Mesendoderm (in vitro differentiated cells): ENCODE results near the gene B4GALNT1.

Source experiments
- DNase-seq: peaks from one replicate; pipeline ENCODE4 v3.0.0; 2013
- H2AK5ac ChIP-seq: 2 replicates; pipeline ENCODE4 v1.6.1; 2013; ENCODE audit warnings: low read length, inconsistent platforms
- H2BK120ac ChIP-seq: 2 replicates; pipeline ENCODE4 v1.6.1; 2013; ENCODE audit warnings: low read depth, mild to moderate bottlenecking, low read length, moderate library complexity, mixed read lengths
- H2BK15ac ChIP-seq: replicated peaks from 2 replicates; pipeline ENCODE4 v1.6.1; 2013; ENCODE audit warnings: low read depth, mild to moderate bottlenecking, moderate library complexity
- H2BK5ac ChIP-seq: 2 replicates; pipeline ENCODE4 v1.6.1; 2013; ENCODE audit warnings: low read length, inconsistent platforms
- H3K18ac ChIP-seq: 2 replicates; pipeline ENCODE4 v1.6.1; 2013; ENCODE audit warnings: mild to moderate bottlenecking, low read length, mixed read lengths
- H3K23ac ChIP-seq: one replicate; pipeline ENCODE4 v1.6.1; 2013; ENCODE audit warnings: low read length
- H3K27ac ChIP-seq: 2 replicates; pipeline ENCODE4 v1.5.1; 2013; ENCODE audit warnings: low read depth, mild to moderate bottlenecking, inconsistent platforms, low read length, moderate library complexity
- H3K27me3 ChIP-seq: 2 replicates; pipeline ENCODE4 v1.6.1; 2013; ENCODE audit warnings: low read length, control low read depth, mild to moderate bottlenecking, inconsistent platforms; ENCODE audit not compliant: insufficient read depth, poor library complexity
- H3K36me3 ChIP-seq: 2 replicates; pipeline ENCODE4 v1.6.1; 2013; ENCODE audit warnings: low read length, inconsistent platforms; ENCODE audit not compliant: control insufficient read depth, insufficient read depth
- H3K4ac ChIP-seq: one replicate; pipeline ENCODE4 v1.6.1; 2013; ENCODE audit warnings: low read depth, mild to moderate bottlenecking, low read length, moderate library complexity
- H3K4me1 ChIP-seq: 2 replicates; pipeline ENCODE4 v1.6.1; 2013; ENCODE audit warnings: low read depth, low read length, inconsistent platforms; ENCODE audit not compliant: control insufficient read depth
- H3K4me2 ChIP-seq: 2 replicates; pipeline ENCODE4 v1.6.1; 2013; ENCODE audit warnings: low read length
- H3K4me3 ChIP-seq: 2 replicates; pipeline ENCODE4 v1.5.1; 2013; ENCODE audit warnings: mild to moderate bottlenecking, low read length
- H3K56ac ChIP-seq: one replicate; pipeline ENCODE4 v1.6.1; 2013; ENCODE audit warnings: low read length
- H3K79me1 ChIP-seq: 2 replicates; pipeline ENCODE4 v1.6.1; 2013; ENCODE audit warnings: low read length, inconsistent platforms
- H3K79me2 ChIP-seq: 2 replicates; pipeline ENCODE4 v1.6.1; 2013; ENCODE audit warnings: mild to moderate bottlenecking, low read length; ENCODE audit not compliant: control insufficient read depth, insufficient read depth
- H3K9ac ChIP-seq: 2 replicates; pipeline ENCODE4 v1.6.1; 2013; ENCODE audit warnings: low read length, inconsistent platforms
- H4K5ac ChIP-seq: one replicate; pipeline ENCODE4 v1.6.1; 2013; ENCODE audit warnings: low read length
- H4K8ac ChIP-seq: one replicate; pipeline ENCODE4 v1.6.1; 2013; ENCODE audit warnings: low read depth, mild to moderate bottlenecking, control low read depth, low read length, moderate library complexity
- WGBS: extraction: QIAGEN DNeasy Blood & Tissue Kit; methylation state at CpG from one replicate; pipeline ENCODE4 v1.1.7; 2013; ENCODE audit warnings: low lambda C conversion rate, missing lambda C conversion rate; ENCODE audit not compliant: insufficient coverage; ENCODE audit errors: extremely low coverage; 5-methylcytosine and 5-hydroxymethylcytosine counted together

Gene B4GALNT1

DNA sequence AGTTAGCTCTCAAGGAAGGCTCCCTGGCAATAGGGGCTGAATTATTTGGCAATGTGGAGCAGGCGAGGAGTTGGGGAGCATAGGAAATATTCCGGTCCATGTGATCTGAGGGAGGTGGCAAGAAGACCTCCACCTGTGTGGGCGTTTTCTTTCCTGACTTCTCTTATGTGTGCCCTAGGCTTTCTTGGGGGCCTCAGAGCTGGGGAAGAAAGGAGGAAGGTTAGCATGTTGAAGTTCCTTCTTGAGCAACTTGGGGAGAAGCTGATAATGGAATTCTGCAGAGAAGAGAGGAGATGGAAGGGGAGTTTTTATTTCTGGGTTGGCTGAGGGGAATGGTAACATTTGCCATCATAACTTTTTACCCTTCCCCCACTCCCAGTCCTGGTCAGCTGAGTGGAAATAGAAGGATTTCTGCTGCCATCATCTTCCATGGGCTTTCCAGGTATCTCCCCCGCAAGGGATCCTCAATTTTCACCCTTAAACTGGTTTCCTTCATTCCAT, 27.1 kb downstream of the B4GALNT1 start:
- Histone ChIP-seq H3K56ac (peak overlapping the region; percentile 65), H3K79me2 (no peaks in the 10 kb centered on the region), H3K27me3 (no peaks in the 10 kb centered on the region), H3K36me3 (peaks cover 1% of the 10 kb centered on the region), H2BK120ac (no peak overlapping the region), H3K4ac (no peak overlapping the region), H3K9ac (peak overlapping the region; percentile 18), H2AK5ac (peak overlapping the region; percentile 56), H3K4me2 (peak overlapping the region; percentile 85), H3K18ac (no peak overlapping the region), H3K27ac (no peak overlapping the region), H3K4me1 (peaks cover 13% of the 10 kb centered on the region), H3K79me1 (peaks cover 4% of the 10 kb centered on the region), H4K5ac (no peak overlapping the region), H3K23ac (no peak overlapping the region), H3K4me3 (no peak overlapping the region), H2BK5ac (no peak overlapping the region), H4K8ac (no peak overlapping the region), H2BK15ac (no peak overlapping the region)
- no peak for DNase-seq
- WGBS, result no CpG with 5 or more reads among the region's 4 CpGs

DNA sequence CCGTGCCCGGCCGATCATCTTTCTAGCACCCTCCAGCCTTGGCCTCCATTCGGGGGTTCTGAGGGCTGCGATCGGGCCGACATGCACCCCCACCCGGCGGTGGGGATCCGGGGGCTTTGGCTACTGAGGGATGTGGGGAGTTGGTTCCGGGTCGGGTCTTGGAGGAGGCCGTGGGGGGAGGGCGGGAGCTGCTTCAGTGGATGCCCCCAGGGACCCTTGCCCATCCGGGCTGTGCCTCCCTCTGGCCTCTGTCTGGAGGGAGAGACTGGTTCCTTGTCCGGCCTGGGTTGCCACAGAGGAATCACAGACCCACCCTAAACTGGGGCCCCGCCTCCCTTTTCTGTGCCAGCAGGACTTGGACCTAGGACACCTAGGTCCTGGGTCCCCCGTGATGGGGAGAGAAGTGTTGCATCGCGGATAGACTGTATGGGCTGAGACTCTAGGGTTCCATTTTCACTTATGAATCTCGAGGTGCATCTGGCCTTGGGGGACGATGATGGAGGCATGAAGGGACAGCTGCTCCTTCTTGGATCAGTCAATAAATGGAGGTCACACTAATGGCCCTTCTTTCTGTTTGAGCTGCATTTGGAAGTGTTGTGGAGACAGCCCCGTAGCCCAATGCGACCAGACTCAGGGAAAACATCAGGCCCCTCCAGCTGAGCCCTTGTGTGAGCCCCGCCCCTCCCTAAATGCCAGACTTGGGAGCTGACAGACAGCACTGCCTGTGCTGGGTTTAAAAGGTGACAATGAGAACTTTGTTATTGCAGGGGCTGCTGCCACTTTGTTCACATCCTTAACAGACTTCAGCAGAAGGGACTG, 27.8 kb downstream of the B4GALNT1 start:
- peak; percentile 63 for DNase-seq
- Histone ChIP-seq H3K36me3 (peaks cover 1% of the 10 kb centered on the region), H3K4ac (peak overlapping the region; percentile 95), H3K18ac (peak overlapping the region; percentile 95), H3K4me2 (peak overlapping the region; percentile 85), H3K79me2 (no peaks in the 10 kb centered on the region), H2BK15ac (no peak overlapping the region), H2BK5ac (no peak overlapping the region), H3K4me3 (peak overlapping the region; percentile 57), H4K5ac (no peak overlapping the region), H2AK5ac (peak overlapping the region; percentile 56), H3K4me1 (peaks cover 13% of the 10 kb centered on the region), H3K56ac (peak overlapping the region; percentile 83), H2BK120ac (peak overlapping the region; percentile 83), H4K8ac (peak overlapping the region; percentile 69), H3K27me3 (no peaks in the 10 kb centered on the region), H3K27ac (no peak overlapping the region), H3K79me1 (peaks cover 4% of the 10 kb centered on the region), H3K23ac (no peak overlapping the region), H3K9ac (peak overlapping the region; percentile 78)
- WGBS, result no CpG with 5 or more reads among the region's 25 CpGs

DNA sequence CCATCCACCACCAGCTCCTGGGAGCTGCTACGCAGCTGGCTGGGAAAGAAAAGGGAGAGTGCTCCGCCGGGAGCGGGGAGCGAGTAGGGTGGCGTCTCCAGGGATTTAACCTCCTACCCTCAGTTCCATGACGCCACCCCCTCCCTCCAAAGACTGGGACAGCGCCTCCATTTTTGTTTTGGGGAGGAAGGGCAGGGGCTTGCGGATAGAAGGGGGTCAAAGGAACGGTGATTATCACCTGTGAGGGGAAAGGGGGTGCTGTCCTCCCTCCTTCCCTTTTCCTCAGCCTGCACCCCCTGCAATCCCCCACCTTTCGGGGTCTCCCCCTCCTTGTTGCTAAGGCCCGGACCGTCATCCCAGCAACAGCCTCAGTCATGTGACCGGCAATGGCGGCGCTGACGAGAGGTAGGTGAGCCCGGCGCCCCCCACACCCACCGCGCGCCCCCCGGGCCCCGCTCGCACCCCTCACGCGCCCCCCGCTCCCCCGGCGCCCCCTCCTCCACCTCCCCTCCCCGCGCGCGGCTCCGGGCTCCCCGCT, 28.5 kb downstream of the B4GALNT1 start, which contains the start of gene DTX3:
TSS of gene DTX3 (plus strand) at position 371 of the 538 bp plus-strand sequence. CDS start 1,694 bp downstream, outside the sequence.
- H3K36me3 ChIP-seq, result peaks cover 1% of the 10 kb centered on the region
- peaks cover 4% of the 10 kb centered on the region for H3K79me1 ChIP-seq
- H2BK15ac ChIP-seq, result no peak within 1 kb of the TSS
- H3K18ac ChIP-seq, result peak within 1 kb of the TSS; percentile 95
- peak within 1 kb of the TSS; percentile 33 for H4K5ac ChIP-seq
- H2BK5ac ChIP-seq, result peak within 1 kb of the TSS; percentile 95
- peak within 1 kb of the TSS; percentile 98 for H3K23ac ChIP-seq
- no CpG with 5 or more reads among the region's 36 CpGs for WGBS
- H3K4me1 ChIP-seq, result peaks cover 13% of the 10 kb centered on the region
- H3K9ac ChIP-seq, result peak within 1 kb of the TSS; percentile 92
- H3K4me3 ChIP-seq, result peak within 1 kb of the TSS; percentile 85
- peak within 1 kb of the TSS; percentile 97 for H3K56ac ChIP-seq
- H3K4ac ChIP-seq, result peak within 1 kb of the TSS; percentile 95
- H4K8ac ChIP-seq, result peak within 1 kb of the TSS; percentile 69
- no peaks in the 10 kb centered on the region for H3K79me2 ChIP-seq
- peak; percentile 53 for DNase-seq
- peak within 1 kb of the TSS; percentile 85 for H3K4me2 ChIP-seq
- H2BK120ac ChIP-seq, result peak within 1 kb of the TSS; percentile 83
- H3K27me3 ChIP-seq, result no peaks in the 10 kb centered on the region
- H2AK5ac ChIP-seq, result peak within 1 kb of the TSS; percentile 56
- H3K27ac ChIP-seq, result peak within 1 kb of the TSS; percentile 18

DNA sequence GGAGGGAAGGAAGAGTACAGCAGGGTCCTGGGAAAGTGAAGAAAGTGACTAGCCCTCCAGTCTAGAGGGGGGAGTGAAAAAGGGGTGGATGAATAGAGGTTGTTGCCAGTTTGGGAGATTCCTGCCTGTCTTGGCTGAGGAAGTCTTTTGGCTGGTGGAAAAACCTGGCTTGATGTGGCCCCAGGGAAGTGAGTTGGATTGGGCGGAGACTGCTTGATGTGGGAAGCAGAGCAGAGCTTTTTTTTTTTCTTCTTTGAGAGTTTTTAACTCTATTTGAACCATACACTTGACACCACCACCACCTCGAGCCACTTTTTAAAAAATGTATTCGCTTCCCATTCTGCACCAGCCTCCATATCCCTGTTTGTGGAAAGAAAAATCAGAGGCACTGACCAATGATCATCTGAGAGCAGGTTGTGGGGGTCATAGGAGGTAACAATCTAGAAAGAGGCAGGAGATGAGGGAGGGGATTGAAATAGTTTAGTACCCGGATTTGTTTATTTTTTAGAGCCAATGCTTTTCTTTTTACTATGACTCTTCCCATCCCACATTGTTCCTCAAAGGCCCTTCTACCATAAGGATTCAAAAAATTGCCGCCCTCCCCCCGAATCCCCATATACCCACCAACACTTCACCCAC, 29.1 kb downstream of the B4GALNT1 start:
- peak; percentile 76 for DNase-seq
- no peak overlapping the region for H2BK15ac ChIP-seq
- peak overlapping the region; percentile 95 for H3K4ac ChIP-seq
- H3K79me2 ChIP-seq, result no peaks in the 10 kb centered on the region
- peak overlapping the region; percentile 33 for H4K5ac ChIP-seq
- H3K9ac ChIP-seq, result peak overlapping the region; percentile 92
- H2BK5ac ChIP-seq, result no peak overlapping the region
- H3K4me1 ChIP-seq, result peaks cover 9% of the 10 kb centered on the region
- no peaks in the 10 kb centered on the region for H3K27me3 ChIP-seq
- H3K18ac ChIP-seq, result peak overlapping the region; percentile 95
- WGBS, result no CpG with 5 or more reads among the region's 6 CpGs
- H3K23ac ChIP-seq, result no peak overlapping the region
- H3K27ac ChIP-seq, result peak overlapping the region; percentile 18
- H2BK120ac ChIP-seq, result no peak overlapping the region
- H3K4me3 ChIP-seq, result peak overlapping the region; percentile 85
- peak overlapping the region; percentile 97 for H3K56ac ChIP-seq
- H3K36me3 ChIP-seq, result peaks cover 1% of the 10 kb centered on the region
- H3K4me2 ChIP-seq, result peak overlapping the region; percentile 57
- H3K79me1 ChIP-seq, result peaks cover 4% of the 10 kb centered on the region
- H4K8ac ChIP-seq, result no peak overlapping the region
- no peak overlapping the region for H2AK5ac ChIP-seq

DNA sequence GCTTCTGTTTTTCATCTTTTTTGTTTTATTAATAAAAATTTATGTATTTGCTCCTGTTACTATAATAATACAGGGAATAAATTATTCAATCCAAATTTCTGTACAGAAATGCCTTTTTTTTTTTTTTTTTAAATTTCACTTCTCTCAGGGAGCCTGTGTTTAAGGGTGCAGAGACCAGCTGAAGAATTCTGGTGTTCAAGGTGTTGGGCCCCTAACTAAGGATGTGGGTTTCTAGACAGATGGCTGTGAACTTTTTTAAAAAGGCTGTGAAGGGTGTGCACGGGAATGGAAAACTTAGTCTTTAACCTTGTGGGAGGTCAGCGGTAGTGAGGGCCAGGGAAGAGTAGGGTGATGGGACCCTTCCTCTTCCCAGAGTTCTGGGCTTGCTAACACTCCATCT, 29.7 kb downstream of the B4GALNT1 start:
- H3K9ac ChIP-seq, result no peak overlapping the region
- no peaks in the 10 kb centered on the region for H3K27me3 ChIP-seq
- H3K4me3 ChIP-seq, result no peak overlapping the region
- no peak overlapping the region for H2AK5ac ChIP-seq
- peaks cover 8% of the 10 kb centered on the region for H3K4me1 ChIP-seq
- no peak overlapping the region for H4K8ac ChIP-seq
- no peak for DNase-seq
- H3K18ac ChIP-seq, result no peak overlapping the region
- peak overlapping the region; percentile 18 for H3K27ac ChIP-seq
- no CpG with 5 or more reads among the region's 2 CpGs for WGBS
- H3K4me2 ChIP-seq, result no peak overlapping the region
- H3K4ac ChIP-seq, result no peak overlapping the region
- no peak overlapping the region for H4K5ac ChIP-seq
- H3K56ac ChIP-seq, result peak overlapping the region; percentile 36
- H3K79me1 ChIP-seq, result peaks cover 4% of the 10 kb centered on the region
- H2BK15ac ChIP-seq, result no peak overlapping the region
- no peaks in the 10 kb centered on the region for H3K79me2 ChIP-seq
- H3K36me3 ChIP-seq, result peaks cover 1% of the 10 kb centered on the region
- no peak overlapping the region for H2BK5ac ChIP-seq
- H2BK120ac ChIP-seq, result no peak overlapping the region
- H3K23ac ChIP-seq, result no peak overlapping the region
